Metanephros (tissue), 1 donor: ENCODE data around the gene SEMG2. TPM values are rescaled to one million over a fixed set of nuclear protein-coding genes. Genes with fewer than 3 reads are reported as not detected.

ENCODE experiments used
- total RNA-seq: library from RNA; depleted of rRNA; stranded (reverse); fragments of >200 nt; gene quantifications from one replicate; pipeline ENCODE4 v1.2.3, GENCODE V29; 2014

The SEMG2 gene
- total RNA-seq: 0.06 TPM

GRCh38 chr20:45221076-45221475 lies at the start of gene SEMG2:
TSS of gene SEMG2 (plus strand) at chr20:45221373. CDS start at chr20:45221390, 17 bp downstream.

GRCh38 chr20:45174434-45175364 lies 46.5 kb upstream of the SEMG2 start, which contains the start of gene PI3:
TSS of gene PI3 (plus strand) at chr20:45174902. CDS start at chr20:45174923, 21 bp downstream.

GRCh38 chr20:45206725-45207124 lies 14.4 kb upstream of the SEMG2 start, which contains the start of gene SEMG1:
TSS of gene SEMG1 (plus strand) at chr20:45207033. CDS start at chr20:45207054, 21 bp downstream.

GRCh38 chr20:45254383-45255262 lies 33.5 kb downstream of the SEMG2 start, which contains the start of gene SLPI:
TSS of gene SLPI (minus strand) at chr20:45254564. CDS start at chr20:45254543, 21 bp downstream.

Other genes with a start within 250 kb of the SEMG2 start
- gene KCNS1, start 120.2 kb upstream of the SEMG2 start, total RNA-seq: 0.76 TPM
- gene WFDC5, start 106.2 kb upstream of the SEMG2 start, total RNA-seq: not detected
- gene WFDC12, start 96.9 kb upstream of the SEMG2 start, total RNA-seq: not detected
- not detected for gene PI3, start 46.5 kb upstream of the SEMG2 start, total RNA-seq
- not detected for gene SEMG1, start 14.3 kb upstream of the SEMG2 start, total RNA-seq
- gene SLPI, start 33.2 kb downstream of the SEMG2 start, total RNA-seq: 2.8 TPM
- not detected for gene RBPJL, start 85.5 kb downstream of the SEMG2 start, total RNA-seq
- gene MATN4, start 86.9 kb downstream of the SEMG2 start, total RNA-seq: 0.99 TPM
- 122 TPM for gene SDC4, start 127.1 kb downstream of the SEMG2 start, total RNA-seq
- gene SYS1, start 141.8 kb downstream of the SEMG2 start, total RNA-seq: 25.3 TPM
- 0.12 TPM for gene TP53TG5, start 157.0 kb downstream of the SEMG2 start, total RNA-seq
- 12.9 TPM for gene DBNDD2, start 186.9 kb downstream of the SEMG2 start, total RNA-seq
- 45.5 TPM for gene PIGT, start 194.8 kb downstream of the SEMG2 start, total RNA-seq
- gene WFDC2, start 248.4 kb downstream of the SEMG2 start, total RNA-seq: 77.5 TPM